WTC11 (cell line): Measurements from ENCODE around the gene FZD7. TPM values are rescaled to one million over a fixed set of nuclear protein-coding genes. Genes with fewer than 3 reads are reported as not detected.

ENCODE experiments used
- ATAC-seq: fragments of 200-7000 bp; cut with Tn5 transposase; 2 replicates; pipeline ENCODE4 v1.10.0; 2021; ENCODE audit warnings: mild to moderate bottlenecking, moderate library complexity
- CTCF ChIA-PET: fragments of 300-600 bp; sonication (Branson Sonifier 250); formaldehyde crosslinking; loops from one replicate; lab custom pipeline; 2021; ENCODE audit warnings: antibody characterized with exemption; lab: Charles Lee
- POLR2A ChIA-PET: fragments of 350-600 bp; sonication (Branson Sonifier 250); formaldehyde crosslinking; loops from one replicate; lab custom pipeline; 2021; ENCODE audit warnings: antibody characterized with exemption; lab: Charles Lee
- DNase-seq: peaks from one replicate; pipeline ENCODE4 v3.0.0; 2021; ENCODE audit warnings: low spot score
- H3K27ac Mint-ChIP-seq: 2 replicates; pipeline ENCODE4 v1.8.0; 2021; ENCODE audit warnings: mixed read lengths
- H3K27me3 Mint-ChIP-seq: 2 replicates; pipeline ENCODE4 v1.8.0; 2021; ENCODE audit warnings: low read depth, mild to moderate bottlenecking, moderate library complexity, mixed read lengths
- H3K36me3 Mint-ChIP-seq: 2 replicates; pipeline ENCODE4 v1.8.0; 2021; ENCODE audit warnings: mixed read lengths
- H3K4me1 Mint-ChIP-seq: 2 replicates; pipeline ENCODE4 v1.8.0; 2022; ENCODE audit warnings: mixed read lengths
- H3K4me3 Mint-ChIP-seq: 2 replicates; pipeline ENCODE4 v1.8.0; 2021; ENCODE audit warnings: mild to moderate bottlenecking, moderate library complexity, mixed read lengths
- H3K9me3 Mint-ChIP-seq: 2 replicates; pipeline ENCODE4 v1.8.0; 2021; ENCODE audit warnings: mixed read lengths
- ATF1 ChIP-seq: sonication (generic); formaldehyde crosslinking; IDR thresholded peaks from 2 replicates; pipeline ENCODE4 v1.8.1; 2023; ENCODE audit warnings: mild to moderate bottlenecking, moderate library complexity, missing genetic modification reagents
- ESRRA ChIP-seq: sonication (generic); formaldehyde crosslinking; IDR thresholded peaks from 2 replicates; pipeline ENCODE4 v1.8.1; 2022; ENCODE audit warnings: mild to moderate bottlenecking, missing genetic modification reagents, borderline replicate concordance
- ETV6 ChIP-seq: sonication (generic); formaldehyde crosslinking; IDR thresholded peaks from 2 replicates; pipeline ENCODE4 v1.8.1; 2022; ENCODE audit warnings: mild to moderate bottlenecking, missing genetic modification reagents
- GRHL2 ChIP-seq: fragments of 250-450 bp; sonication (Bioruptor Pico); IDR thresholded peaks from 2 replicates; pipeline ENCODE4 v1.8.0; 2022; ENCODE audit warnings: mild to moderate bottlenecking, moderate library complexity; ENCODE audit not compliant: insufficient replicate concordance, severe bottlenecking
- HMGA2 ChIP-seq: fragments of 250-450 bp; sonication (Bioruptor Pico); IDR thresholded peaks from 2 replicates; pipeline ENCODE4 v1.4.0; 2021; ENCODE audit warnings: mild to moderate bottlenecking, moderate library complexity
- NFATC4 ChIP-seq: fragments of 250-450 bp; sonication (Bioruptor Pico); IDR thresholded peaks from 2 replicates; pipeline ENCODE4 v1.9.0; 2021; ENCODE audit warnings: mild to moderate bottlenecking
- NFYB ChIP-seq: sonication (generic); formaldehyde crosslinking; conservative IDR thresholded peaks from 2 replicates; pipeline ENCODE4 v1.8.0; 2022; ENCODE audit warnings: low read depth, missing genetic modification reagents
- RORB ChIP-seq: fragments of 250-450 bp; sonication (Bioruptor Pico); IDR thresholded peaks from 2 replicates; pipeline ENCODE4 v1.9.0; 2021; ENCODE audit warnings: mild to moderate bottlenecking
- USF1 ChIP-seq: sonication (generic); formaldehyde crosslinking; IDR thresholded peaks from 2 replicates; pipeline ENCODE4 v1.8.0; 2022; ENCODE audit warnings: mild to moderate bottlenecking, missing genetic modification reagents
- ZNF317 ChIP-seq: sonication (generic); formaldehyde crosslinking; IDR thresholded peaks from 2 replicates; pipeline ENCODE4 v1.8.1; 2023; ENCODE audit warnings: low read depth, mild to moderate bottlenecking, moderate library complexity, missing genetic modification reagents, borderline replicate concordance
- total RNA-seq: library from RNA; stranded (reverse); gene quantifications from 3 replicates; pipeline ENCODE4 v1.2.3, GENCODE V29; 2021
- TF ChIP-seq, protein P1 (sequence below): sonication (generic); formaldehyde crosslinking; IDR thresholded peaks from 2 replicates; pipeline ENCODE4 v1.8.0; 2022; ENCODE audit warnings: missing genetic modification reagents
- TF ChIP-seq, protein P2 (sequence below): fragments of 200-600 bp; IDR thresholded peaks from 2 replicates; pipeline ENCODE4 v1.8.0; 2022; ENCODE audit warnings: antibody characterized with exemption
- TF ChIP-seq, protein P3 (sequence below): fragments of 250-450 bp; sonication (Bioruptor Pico); IDR thresholded peaks from 2 replicates; pipeline ENCODE4 v1.9.0; 2021; ENCODE audit warnings: mild to moderate bottlenecking
- TF ChIP-seq, protein P4 (sequence below): sonication (generic); formaldehyde crosslinking; IDR thresholded peaks from 2 replicates; pipeline ENCODE4 v1.8.0; 2022; ENCODE audit warnings: mild to moderate bottlenecking, missing genetic modification reagents
- TF ChIP-seq, protein P5 (sequence below): sonication (generic); formaldehyde crosslinking; IDR thresholded peaks from 2 replicates; pipeline ENCODE4 v1.8.1; 2022; ENCODE audit warnings: mild to moderate bottlenecking, missing genetic modification reagents, moderate library complexity, borderline replicate concordance

FZD7 gene
- total RNA-seq, 1 experiment from 2014 or later: 153 TPM

- no peak for TF ChIP-seq RORB (CRISPR knock-in tag)
- TF ChIP-seq, protein P1, sequence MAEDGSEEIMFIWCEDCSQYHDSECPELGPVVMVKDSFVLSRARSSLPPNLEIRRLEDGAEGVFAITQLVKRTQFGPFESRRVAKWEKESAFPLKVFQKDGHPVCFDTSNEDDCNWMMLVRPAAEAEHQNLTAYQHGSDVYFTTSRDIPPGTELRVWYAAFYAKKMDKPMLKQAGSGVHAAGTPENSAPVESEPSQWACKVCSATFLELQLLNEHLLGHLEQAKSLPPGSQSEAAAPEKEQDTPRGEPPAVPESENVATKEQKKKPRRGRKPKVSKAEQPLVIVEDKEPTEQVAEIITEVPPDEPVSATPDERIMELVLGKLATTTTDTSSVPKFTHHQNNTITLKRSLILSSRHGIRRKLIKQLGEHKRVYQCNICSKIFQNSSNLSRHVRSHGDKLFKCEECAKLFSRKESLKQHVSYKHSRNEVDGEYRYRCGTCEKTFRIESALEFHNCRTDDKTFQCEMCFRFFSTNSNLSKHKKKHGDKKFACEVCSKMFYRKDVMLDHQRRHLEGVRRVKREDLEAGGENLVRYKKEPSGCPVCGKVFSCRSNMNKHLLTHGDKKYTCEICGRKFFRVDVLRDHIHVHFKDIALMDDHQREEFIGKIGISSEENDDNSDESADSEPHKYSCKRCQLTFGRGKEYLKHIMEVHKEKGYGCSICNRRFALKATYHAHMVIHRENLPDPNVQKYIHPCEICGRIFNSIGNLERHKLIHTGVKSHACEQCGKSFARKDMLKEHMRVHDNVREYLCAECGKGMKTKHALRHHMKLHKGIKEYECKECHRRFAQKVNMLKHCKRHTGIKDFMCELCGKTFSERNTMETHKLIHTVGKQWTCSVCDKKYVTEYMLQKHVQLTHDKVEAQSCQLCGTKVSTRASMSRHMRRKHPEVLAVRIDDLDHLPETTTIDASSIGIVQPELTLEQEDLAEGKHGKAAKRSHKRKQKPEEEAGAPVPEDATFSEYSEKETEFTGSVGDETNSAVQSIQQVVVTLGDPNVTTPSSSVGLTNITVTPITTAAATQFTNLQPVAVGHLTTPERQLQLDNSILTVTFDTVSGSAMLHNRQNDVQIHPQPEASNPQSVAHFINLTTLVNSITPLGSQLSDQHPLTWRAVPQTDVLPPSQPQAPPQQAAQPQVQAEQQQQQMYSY: no peak
Measured at GRCh38 chr2:202071107-202071506, 37.5 kb downstream of the FZD7 start (continued).

DNA sequence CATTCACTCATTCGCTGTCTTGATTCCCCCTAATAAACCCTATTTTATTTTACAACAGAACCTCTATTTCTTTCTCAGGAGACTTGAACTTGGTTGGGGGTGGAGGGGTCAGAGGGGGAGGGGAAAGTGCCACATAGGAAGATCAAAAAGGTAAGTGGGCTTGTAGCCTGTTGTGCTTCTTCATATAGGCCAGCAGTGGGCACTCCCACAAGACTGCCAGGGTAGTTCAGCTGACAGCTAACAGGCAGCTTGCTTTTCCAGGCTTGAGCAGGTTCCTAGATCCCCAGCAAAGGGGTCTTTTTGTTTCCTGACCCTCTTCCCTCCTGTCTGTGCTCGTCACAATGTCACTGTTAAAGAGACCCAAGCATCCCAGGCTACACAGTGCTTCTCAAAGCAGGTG lies 38.6 kb downstream of the FZD7 start:
- TF ChIP-seq NFYB: no peak
- TF ChIP-seq, protein P2, sequence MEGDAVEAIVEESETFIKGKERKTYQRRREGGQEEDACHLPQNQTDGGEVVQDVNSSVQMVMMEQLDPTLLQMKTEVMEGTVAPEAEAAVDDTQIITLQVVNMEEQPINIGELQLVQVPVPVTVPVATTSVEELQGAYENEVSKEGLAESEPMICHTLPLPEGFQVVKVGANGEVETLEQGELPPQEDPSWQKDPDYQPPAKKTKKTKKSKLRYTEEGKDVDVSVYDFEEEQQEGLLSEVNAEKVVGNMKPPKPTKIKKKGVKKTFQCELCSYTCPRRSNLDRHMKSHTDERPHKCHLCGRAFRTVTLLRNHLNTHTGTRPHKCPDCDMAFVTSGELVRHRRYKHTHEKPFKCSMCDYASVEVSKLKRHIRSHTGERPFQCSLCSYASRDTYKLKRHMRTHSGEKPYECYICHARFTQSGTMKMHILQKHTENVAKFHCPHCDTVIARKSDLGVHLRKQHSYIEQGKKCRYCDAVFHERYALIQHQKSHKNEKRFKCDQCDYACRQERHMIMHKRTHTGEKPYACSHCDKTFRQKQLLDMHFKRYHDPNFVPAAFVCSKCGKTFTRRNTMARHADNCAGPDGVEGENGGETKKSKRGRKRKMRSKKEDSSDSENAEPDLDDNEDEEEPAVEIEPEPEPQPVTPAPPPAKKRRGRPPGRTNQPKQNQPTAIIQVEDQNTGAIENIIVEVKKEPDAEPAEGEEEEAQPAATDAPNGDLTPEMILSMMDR: 0 out of 2 replicates have a peak, but pooled peaks have one; percentile 25
- TF ChIP-seq, all 79 proteins: peak for 1
- CTCF ChIA-PET: interaction anchor here (0.6 to 2.2 kb wide), 11 partner anchors 8 to 212 kb away, joined by 4 to 17 read pairs (median 6); no protein-coding TSS in a partner anchor
- Mint-ChIP-seq H3K27ac (no peak overlapping the region), H3K9me3 (no peaks in the 10 kb centered on the region), H3K4me1 (peaks cover 15% of the 10 kb centered on the region), H3K27me3 (no peaks in the 10 kb centered on the region; the same call in 1 of the 2 replicates), H3K4me3 (no peak overlapping the region), H3K36me3 (no peaks in the 10 kb centered on the region)
- DNase-seq: no peak
- ATAC-seq: peak; percentile 77
- POLR2A ChIA-PET: interaction anchor here (0.6 kb wide), 1 partner anchor 8 kb away, joined by 4 read pairs; no protein-coding TSS in a partner anchor

DNA sequence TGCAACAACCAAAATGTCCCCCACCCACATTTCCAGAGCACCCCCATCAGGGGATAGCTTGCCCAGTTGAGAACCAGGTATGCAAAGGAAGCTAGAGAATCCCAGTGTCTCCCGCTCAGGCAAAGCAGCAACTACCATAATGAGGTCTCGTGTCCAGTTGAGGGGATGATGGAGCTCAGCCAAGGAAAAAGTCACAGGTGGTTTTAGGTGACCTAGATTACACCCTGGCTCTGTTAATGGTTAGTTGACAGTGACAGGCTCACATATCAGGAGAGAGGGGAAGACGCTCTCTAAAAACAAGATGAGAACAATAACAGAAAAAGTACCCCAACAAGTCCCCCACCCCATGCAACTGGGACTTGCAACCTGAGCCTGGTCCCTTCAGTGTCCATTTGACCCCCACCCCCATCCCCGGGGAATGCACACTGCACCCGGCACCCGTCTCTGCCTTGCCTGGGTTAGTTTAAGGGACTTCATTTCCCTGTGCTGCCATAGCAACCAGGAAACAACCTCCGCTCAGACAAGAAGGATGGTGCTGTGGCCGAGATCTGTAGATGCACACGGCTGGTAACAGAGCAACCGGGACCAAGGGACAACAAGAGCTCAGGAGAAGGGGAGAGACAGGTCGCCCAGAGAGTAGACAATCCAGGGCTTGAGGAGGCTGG lies 39.2 kb downstream of the FZD7 start, which contains the start of gene KIAA2012:
Gene KIAA2012, plus strand, starts transcription at position 519 of the 665 bp plus-strand sequence. CDS start 373 bp downstream, outside the sequence.
- H3K36me3 Mint-ChIP-seq: no peaks in the 10 kb centered on the region
- no peak for TF ChIP-seq NFATC4 (CRISPR knock-in tag)
- TF ChIP-seq, all 79 proteins: peak for 0
- Mint-ChIP-seq H3K4me3 (no peak within 1 kb of the TSS), H3K27me3 (no peaks in the 10 kb centered on the region; the same call in 1 of the 2 replicates), H3K27ac (no peak within 1 kb of the TSS), H3K4me1 (peaks cover 15% of the 10 kb centered on the region), H3K9me3 (no peaks in the 10 kb centered on the region)
- ChIA-PET POLR2A (interaction anchor here (1.1 kb wide), 1 partner anchor 228 kb away, joined by 3 read pairs; no protein-coding TSS in a partner anchor), CTCF (interaction anchor here (0.6 to 2.2 kb wide), 16 partner anchors 9 to 444 kb away, joined by 3 to 17 read pairs (median 4); no protein-coding TSS in a partner anchor)
- ATAC-seq (peak; percentile 81), DNase-seq (peak; percentile 30)

DNA sequence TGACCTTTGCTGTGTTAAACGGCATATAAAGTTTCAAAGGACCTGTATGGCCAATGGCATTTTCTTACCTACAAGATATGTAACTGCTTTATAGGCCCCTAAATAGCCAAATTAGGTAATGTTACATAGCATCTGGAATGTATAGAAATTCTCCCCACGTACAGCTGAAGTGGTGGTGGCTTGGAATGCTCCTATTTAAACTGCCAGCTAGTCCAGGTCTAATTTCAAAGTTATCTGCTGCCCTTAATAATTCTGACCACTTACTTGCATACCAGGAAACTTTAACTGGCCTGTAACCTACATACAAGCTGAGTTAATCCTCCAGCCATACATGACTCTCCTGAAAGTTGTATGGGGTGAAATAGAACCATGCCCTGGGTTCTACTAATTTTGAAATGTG lies 40.7 kb downstream of the FZD7 start:
- no peak overlapping the region for H3K4me3 Mint-ChIP-seq
- POLR2A ChIA-PET: no interaction called here
- ATAC-seq (no peak), DNase-seq (no peak)
- H3K36me3 Mint-ChIP-seq: no peaks in the 10 kb centered on the region
- peaks cover 15% of the 10 kb centered on the region for H3K4me1 Mint-ChIP-seq
- H3K9me3 Mint-ChIP-seq: no peaks in the 10 kb centered on the region
- H3K27me3 Mint-ChIP-seq: no peaks in the 10 kb centered on the region; the same call in 1 of the 2 replicates
- no peak overlapping the region for H3K27ac Mint-ChIP-seq
- TF ChIP-seq, protein P3, sequence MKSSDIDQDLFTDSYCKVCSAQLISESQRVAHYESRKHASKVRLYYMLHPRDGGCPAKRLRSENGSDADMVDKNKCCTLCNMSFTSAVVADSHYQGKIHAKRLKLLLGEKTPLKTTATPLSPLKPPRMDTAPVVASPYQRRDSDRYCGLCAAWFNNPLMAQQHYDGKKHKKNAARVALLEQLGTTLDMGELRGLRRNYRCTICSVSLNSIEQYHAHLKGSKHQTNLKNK (CRISPR knock-in tag): no peak
- CTCF ChIA-PET: no interaction called here

DNA sequence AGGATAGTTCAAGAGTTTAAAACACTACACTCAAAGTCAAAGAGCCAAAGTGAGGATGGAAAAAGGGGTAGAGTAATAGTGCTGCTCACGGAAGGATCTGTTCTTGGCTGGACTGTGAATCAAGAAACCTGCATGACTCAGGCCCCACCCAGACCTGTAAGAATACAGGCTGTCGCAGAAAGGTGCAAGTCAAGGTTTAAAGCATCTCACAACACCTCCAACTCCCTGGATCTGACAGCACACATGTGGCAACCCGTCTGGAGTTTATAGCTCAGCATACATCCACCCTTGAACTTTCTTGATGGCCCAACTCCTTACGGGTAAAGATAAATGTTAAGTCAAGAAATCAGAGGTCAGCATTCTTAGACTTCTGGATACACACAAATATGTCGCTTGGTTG lies 45.7 kb downstream of the FZD7 start:
- Mint-ChIP-seq H3K36me3 (peaks cover 7% of the 10 kb centered on the region), H3K9me3 (peaks cover 9% of the 10 kb centered on the region), H3K4me1 (peaks cover 17% of the 10 kb centered on the region), H3K27me3 (peaks cover 4% of the 10 kb centered on the region), H3K27ac (no peak overlapping the region), H3K4me3 (no peak overlapping the region)
- TF ChIP-seq HMGA2 (no peak), GRHL2 (CRISPR knock-in tag) (no peak), ESRRA (CRISPR knock-in tag) (no peak), ZNF317 (CRISPR knock-in tag) (no peak), ETV6 (CRISPR knock-in tag) (no peak), ATF1 (no peak), USF1 (CRISPR knock-in tag) (no peak)
- TF ChIP-seq, protein P4, sequence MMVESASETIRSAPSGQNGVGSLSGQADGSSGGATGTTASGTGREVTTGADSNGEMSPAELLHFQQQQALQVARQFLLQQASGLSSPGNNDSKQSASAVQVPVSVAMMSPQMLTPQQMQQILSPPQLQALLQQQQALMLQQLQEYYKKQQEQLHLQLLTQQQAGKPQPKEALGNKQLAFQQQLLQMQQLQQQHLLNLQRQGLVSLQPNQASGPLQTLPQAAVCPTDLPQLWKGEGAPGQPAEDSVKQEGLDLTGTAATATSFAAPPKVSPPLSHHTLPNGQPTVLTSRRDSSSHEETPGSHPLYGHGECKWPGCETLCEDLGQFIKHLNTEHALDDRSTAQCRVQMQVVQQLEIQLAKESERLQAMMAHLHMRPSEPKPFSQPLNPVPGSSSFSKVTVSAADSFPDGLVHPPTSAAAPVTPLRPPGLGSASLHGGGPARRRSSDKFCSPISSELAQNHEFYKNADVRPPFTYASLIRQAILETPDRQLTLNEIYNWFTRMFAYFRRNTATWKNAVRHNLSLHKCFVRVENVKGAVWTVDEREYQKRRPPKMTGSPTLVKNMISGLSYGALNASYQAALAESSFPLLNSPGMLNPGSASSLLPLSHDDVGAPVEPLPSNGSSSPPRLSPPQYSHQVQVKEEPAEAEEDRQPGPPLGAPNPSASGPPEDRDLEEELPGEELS (CRISPR knock-in tag): no peak
- TF ChIP-seq, protein P5, sequence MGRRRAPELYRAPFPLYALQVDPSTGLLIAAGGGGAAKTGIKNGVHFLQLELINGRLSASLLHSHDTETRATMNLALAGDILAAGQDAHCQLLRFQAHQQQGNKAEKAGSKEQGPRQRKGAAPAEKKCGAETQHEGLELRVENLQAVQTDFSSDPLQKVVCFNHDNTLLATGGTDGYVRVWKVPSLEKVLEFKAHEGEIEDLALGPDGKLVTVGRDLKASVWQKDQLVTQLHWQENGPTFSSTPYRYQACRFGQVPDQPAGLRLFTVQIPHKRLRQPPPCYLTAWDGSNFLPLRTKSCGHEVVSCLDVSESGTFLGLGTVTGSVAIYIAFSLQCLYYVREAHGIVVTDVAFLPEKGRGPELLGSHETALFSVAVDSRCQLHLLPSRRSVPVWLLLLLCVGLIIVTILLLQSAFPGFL (CRISPR knock-in tag): no peak
- ATAC-seq (no peak), DNase-seq (no peak)
- ChIA-PET POLR2A (no interaction called here), CTCF (interaction anchor here (0.5 kb wide), 1 partner anchor 85 kb away, joined by 5 read pairs; no protein-coding TSS in a partner anchor)
